ENCODE results near the gene RCOR2.

DNA sequence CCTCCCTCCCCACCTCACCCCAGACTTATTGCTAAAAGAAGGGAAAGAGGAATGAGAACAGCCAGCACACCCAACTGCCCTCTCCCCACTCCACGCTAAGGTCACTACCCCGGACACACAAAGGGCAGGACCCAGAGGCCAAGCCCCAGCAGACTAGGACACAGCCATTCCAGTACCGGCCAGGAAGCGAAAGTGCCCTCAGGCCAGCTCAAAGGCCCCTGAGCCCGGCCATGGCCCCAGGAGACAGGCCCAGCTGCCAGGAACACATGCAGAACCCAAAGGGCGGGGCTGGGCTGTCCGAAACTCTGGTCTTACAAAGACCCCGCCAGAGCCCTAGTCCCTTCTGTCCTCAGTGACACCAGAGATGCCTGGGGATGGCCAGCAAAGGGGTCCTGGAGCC is 5.5 kb downstream of the RCOR2 start:
- TF ChIP-seq RAD21 (conservative IDR thresholded peaks at IDR 0.05), result no peak
- TF ChIP-seq, protein P1, sequence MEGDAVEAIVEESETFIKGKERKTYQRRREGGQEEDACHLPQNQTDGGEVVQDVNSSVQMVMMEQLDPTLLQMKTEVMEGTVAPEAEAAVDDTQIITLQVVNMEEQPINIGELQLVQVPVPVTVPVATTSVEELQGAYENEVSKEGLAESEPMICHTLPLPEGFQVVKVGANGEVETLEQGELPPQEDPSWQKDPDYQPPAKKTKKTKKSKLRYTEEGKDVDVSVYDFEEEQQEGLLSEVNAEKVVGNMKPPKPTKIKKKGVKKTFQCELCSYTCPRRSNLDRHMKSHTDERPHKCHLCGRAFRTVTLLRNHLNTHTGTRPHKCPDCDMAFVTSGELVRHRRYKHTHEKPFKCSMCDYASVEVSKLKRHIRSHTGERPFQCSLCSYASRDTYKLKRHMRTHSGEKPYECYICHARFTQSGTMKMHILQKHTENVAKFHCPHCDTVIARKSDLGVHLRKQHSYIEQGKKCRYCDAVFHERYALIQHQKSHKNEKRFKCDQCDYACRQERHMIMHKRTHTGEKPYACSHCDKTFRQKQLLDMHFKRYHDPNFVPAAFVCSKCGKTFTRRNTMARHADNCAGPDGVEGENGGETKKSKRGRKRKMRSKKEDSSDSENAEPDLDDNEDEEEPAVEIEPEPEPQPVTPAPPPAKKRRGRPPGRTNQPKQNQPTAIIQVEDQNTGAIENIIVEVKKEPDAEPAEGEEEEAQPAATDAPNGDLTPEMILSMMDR (IDR thresholded peaks at IDR 0.05; ENCODE audit: poor library complexity, severe bottlenecking), result no peak
- no peak for TF ChIP-seq TAF1 (IDR thresholded peaks at IDR 0.05; ENCODE audit: low read depth)

All from neural cell (in vitro differentiated cells).